Glutamatergic neuron (in vitro differentiated cells): ENCODE measurements around the gene RASAL2. TPM values are rescaled to one million over a fixed set of nuclear protein-coding genes. Genes with fewer than 3 reads are reported as not detected.
A peak's percentile ranks its signal among the peaks of the same experiment; 100 is the strongest.
"Not testable (repeated sequence)": the region's sequence is repeated elsewhere in the genome, so short reads cannot be mapped to it uniquely, and the experiment has no call there.

ENCODE experiments used
- DNase-seq: peaks from one replicate; pipeline ENCODE4 v3.0.0; 2022
- H3K27ac Mint-ChIP-seq: one replicate; pipeline ENCODE4 v1.8.0; 2020; ENCODE audit warnings: mild to moderate bottlenecking, mixed read lengths, inconsistent platforms; ENCODE audit not compliant: unreplicated experiment
- H3K27me3 Mint-ChIP-seq: one replicate; pipeline ENCODE4 v1.8.0; 2020; ENCODE audit warnings: mild to moderate bottlenecking, moderate library complexity, mixed read lengths, inconsistent platforms; ENCODE audit not compliant: unreplicated experiment
- H3K36me3 Mint-ChIP-seq: one replicate; pipeline ENCODE4 v1.8.0; 2020; ENCODE audit warnings: mild to moderate bottlenecking, mixed read lengths, inconsistent platforms; ENCODE audit not compliant: unreplicated experiment
- H3K4me1 Mint-ChIP-seq: one replicate; pipeline ENCODE4 v1.8.0; 2020; ENCODE audit warnings: mild to moderate bottlenecking, low read depth, mixed read lengths, inconsistent platforms; ENCODE audit not compliant: unreplicated experiment
- H3K4me3 Mint-ChIP-seq: one replicate; pipeline ENCODE4 v1.8.0; 2020; ENCODE audit warnings: mild to moderate bottlenecking, mixed read lengths, inconsistent platforms; ENCODE audit not compliant: unreplicated experiment
- H3K9me3 Mint-ChIP-seq: one replicate; pipeline ENCODE4 v1.8.0; 2020; ENCODE audit warnings: mild to moderate bottlenecking, moderate library complexity, mixed read lengths, inconsistent platforms; ENCODE audit not compliant: unreplicated experiment
- total RNA-seq: library from RNA; stranded (reverse); fragmentation: NEBNext Ultra II Directional; extraction: Animal tissue kit (Norgen Biotek cat#: 25700); gene quantifications from one replicate; pipeline ENCODE4 v1.2.1, GENCODE V29; 2021; ENCODE audit not compliant: unreplicated experiment
- TF ChIP-seq, protein P1 (sequence below): fragments of 200-600 bp; sonication (generic); IDR thresholded peaks from one replicate; pipeline ENCODE4 v1.5.0; 2021; ENCODE audit not compliant: partially characterized antibody, unreplicated experiment

The RASAL2 gene
- total RNA-seq, 1 donor from 2014 or later = 12.4 TPM

DNA sequence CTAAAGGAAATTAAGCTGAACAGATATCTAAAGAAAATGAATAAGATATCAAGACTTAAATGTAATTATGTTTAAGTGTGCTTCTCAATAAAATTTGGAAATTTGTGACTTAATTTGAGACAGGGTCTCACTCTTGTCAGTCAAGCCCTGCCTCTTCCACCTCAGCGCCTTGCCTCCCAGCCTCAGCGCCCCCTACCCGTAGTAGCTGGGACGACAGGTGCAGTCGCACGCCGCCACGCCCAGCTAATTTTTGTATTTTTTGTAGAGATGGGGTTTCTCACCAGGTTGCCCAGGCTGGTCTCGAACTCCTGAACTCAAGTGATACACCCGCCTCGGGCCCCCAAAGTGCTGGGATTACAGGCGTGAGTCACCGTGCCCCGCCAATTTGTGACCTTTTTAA, 285.9 kb downstream of the RASAL2 start:
- Mint-ChIP-seq H3K9me3 (no peaks in the 10 kb centered on the region), H3K4me3 (no peak overlapping the region), H3K27ac (no peak overlapping the region), H3K4me1 (peaks cover 3% of the 10 kb centered on the region), H3K36me3 (no peaks in the 10 kb centered on the region), H3K27me3 (no peaks in the 10 kb centered on the region)
- TF ChIP-seq, protein P1, sequence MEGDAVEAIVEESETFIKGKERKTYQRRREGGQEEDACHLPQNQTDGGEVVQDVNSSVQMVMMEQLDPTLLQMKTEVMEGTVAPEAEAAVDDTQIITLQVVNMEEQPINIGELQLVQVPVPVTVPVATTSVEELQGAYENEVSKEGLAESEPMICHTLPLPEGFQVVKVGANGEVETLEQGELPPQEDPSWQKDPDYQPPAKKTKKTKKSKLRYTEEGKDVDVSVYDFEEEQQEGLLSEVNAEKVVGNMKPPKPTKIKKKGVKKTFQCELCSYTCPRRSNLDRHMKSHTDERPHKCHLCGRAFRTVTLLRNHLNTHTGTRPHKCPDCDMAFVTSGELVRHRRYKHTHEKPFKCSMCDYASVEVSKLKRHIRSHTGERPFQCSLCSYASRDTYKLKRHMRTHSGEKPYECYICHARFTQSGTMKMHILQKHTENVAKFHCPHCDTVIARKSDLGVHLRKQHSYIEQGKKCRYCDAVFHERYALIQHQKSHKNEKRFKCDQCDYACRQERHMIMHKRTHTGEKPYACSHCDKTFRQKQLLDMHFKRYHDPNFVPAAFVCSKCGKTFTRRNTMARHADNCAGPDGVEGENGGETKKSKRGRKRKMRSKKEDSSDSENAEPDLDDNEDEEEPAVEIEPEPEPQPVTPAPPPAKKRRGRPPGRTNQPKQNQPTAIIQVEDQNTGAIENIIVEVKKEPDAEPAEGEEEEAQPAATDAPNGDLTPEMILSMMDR = peak; percentile 83
- DNase-seq = peak; percentile 78

DNA sequence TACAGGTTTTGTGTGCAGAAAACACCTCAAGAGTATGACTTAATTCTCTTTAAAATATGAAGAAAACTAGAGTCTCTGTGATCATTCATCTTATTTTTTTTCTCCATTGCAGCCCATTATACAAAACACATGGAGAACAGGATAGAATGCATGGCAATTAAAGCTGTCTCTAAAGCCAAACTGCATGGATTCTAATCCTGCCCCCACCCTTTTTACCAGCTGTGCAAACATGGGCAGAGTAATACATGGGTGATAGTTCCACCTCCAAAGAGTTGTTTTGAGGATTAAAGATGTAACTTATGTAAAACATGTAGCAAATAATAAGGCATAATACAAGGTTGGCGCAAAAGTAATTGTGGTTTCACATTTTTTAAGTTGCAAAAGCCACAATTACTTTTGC, 288.5 kb downstream of the RASAL2 start:
- H3K27me3 Mint-ChIP-seq = no peaks in the 10 kb centered on the region
- no peak overlapping the region for H3K27ac Mint-ChIP-seq
- TF ChIP-seq, protein P1 = no peak
- H3K36me3 Mint-ChIP-seq = no peaks in the 10 kb centered on the region
- no peaks in the 10 kb centered on the region for H3K9me3 Mint-ChIP-seq
- no peak for DNase-seq
- H3K4me3 Mint-ChIP-seq = no peak overlapping the region
- peaks cover 3% of the 10 kb centered on the region for H3K4me1 Mint-ChIP-seq

DNA sequence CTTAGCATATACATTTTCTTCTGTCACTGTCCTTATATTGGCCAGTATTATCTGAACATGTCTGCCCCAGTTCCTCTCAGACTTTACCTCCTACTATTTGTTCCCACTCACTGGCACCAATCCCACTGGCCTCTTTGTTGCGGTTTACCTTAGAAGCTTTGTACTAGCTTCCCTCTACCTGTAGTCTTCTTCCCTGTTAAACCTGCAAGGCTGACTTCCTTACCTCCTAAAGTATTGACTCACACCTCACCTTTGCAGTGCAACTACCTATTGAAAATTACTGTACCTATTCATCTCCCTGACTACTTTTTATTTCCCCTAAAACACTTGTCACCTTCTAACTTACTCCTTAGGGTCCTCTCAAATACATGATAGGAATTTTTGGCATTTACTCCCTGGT, 291.8 kb downstream of the RASAL2 start:
- no peaks in the 10 kb centered on the region for H3K9me3 Mint-ChIP-seq
- H3K4me1 Mint-ChIP-seq = peaks cover 25% of the 10 kb centered on the region
- H3K36me3 Mint-ChIP-seq = no peaks in the 10 kb centered on the region
- no peak overlapping the region for H3K27ac Mint-ChIP-seq
- TF ChIP-seq, protein P1 = no peak
- H3K4me3 Mint-ChIP-seq = no peak overlapping the region
- DNase-seq = no peak
- no peaks in the 10 kb centered on the region for H3K27me3 Mint-ChIP-seq

DNA sequence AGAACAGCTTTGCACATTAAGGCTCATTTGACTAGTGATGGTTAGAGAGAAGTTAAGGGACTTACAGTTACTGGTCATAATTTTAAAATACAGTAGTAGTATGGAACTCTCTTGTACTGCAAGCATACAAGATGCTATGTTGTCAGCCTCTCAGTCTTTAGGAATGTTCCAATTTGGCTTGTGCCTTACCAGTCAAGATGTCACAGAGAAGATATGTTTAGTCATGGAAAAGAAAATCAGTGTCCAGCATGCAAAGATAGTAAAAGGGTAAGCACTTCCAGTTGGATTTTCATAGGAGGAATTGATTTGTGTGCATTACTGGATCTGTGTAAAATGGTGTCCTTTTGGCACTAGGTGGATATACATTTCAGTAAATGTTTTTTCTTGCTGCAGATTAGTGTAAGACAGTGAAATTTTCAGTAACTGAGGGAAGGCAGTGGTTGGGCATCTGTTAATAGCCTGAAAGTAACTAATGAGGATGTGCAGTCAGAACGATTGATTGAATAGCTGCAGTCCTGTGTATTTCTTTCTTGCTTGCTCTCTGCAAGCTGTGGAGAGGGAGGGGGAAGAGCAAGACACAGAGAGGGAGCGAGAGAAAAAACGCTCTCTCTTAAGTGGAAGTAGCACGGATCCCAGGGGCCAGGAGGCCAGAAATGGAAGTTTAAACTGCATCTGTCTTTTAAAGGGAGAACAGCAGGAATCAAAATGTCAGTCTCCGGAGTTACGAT, 294.7 kb downstream of the RASAL2 start:
- H3K4me1 Mint-ChIP-seq = peaks cover 37% of the 10 kb centered on the region
- peak overlapping the region; percentile 75 for H3K27ac Mint-ChIP-seq
- H3K9me3 Mint-ChIP-seq = peaks cover 2% of the 10 kb centered on the region
- peak; percentile 27 for DNase-seq
- H3K36me3 Mint-ChIP-seq = no peaks in the 10 kb centered on the region
- H3K27me3 Mint-ChIP-seq = peaks cover 3% of the 10 kb centered on the region
- TF ChIP-seq, protein P1 = no peak
- H3K4me3 Mint-ChIP-seq = peak overlapping the region; percentile 58

DNA sequence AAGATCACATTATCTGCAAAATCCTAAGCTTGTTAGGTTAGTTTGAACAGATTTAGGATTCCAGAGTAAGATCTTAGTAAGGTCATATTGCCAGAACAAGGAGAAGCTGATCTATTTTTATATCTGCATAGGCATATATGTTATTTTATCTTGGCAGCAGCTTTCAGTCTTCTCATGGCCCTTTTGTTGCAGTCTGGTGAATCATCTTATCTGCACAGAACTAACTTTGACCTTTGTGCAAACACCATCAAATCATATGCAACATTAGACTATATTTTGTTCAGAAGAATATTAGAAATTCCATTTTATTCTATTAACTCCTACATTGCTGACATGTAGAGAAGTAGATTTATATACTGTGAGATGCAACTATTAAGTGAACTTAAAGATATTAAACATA, 295.5 kb downstream of the RASAL2 start:
- Mint-ChIP-seq H3K27ac (peak overlapping the region; percentile 20), H3K9me3 (peaks cover 2% of the 10 kb centered on the region), H3K4me3 (no peak overlapping the region), H3K27me3 (peaks cover 4% of the 10 kb centered on the region), H3K36me3 (no peaks in the 10 kb centered on the region), H3K4me1 (peaks cover 38% of the 10 kb centered on the region)
- DNase-seq = no peak
- TF ChIP-seq, protein P1 = no peak

DNA sequence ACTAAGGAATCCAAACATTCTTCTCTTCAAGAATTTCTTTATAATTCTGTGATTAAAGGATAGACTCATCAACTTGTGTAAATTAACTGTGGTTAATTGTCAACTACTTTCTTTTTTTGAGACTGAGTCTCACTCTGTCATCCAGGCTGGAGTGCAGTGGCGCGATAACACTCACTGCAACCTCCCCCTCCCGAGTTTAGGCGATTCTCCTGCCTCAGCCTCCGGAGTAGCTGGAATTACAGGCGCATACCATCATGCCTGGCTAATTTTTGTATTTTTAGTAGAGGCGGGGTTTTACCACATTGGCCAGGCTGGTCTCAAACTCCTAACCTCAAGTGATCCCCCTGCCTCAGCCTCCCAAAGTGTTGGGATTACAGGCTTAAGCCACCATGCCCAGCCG, 296.4 kb downstream of the RASAL2 start:
- not testable (repeated sequence) for H3K27ac Mint-ChIP-seq, DNase-seq, H3K4me3 Mint-ChIP-seq, H3K36me3 Mint-ChIP-seq, H3K27me3 Mint-ChIP-seq, H3K9me3 Mint-ChIP-seq
- H3K4me1 Mint-ChIP-seq = peaks cover 38% of the 10 kb centered on the region
